OCI-LY1 (cell line): ENCODE data around the gene PDIA3.

Experiments used
- CTCF ChIP-seq: fragments of 200-600 bp; sonication (generic), shearing (Covaris generic); IDR thresholded peaks from 2 replicates; pipeline ENCODE4 v1.5.1; 2017; ENCODE audit warnings: mild to moderate bottlenecking, antibody characterized with exemption, low read length, moderate library complexity, mixed read lengths
- EZH2 ChIP-seq: fragments of 200-600 bp; sonication (generic), shearing (Covaris generic); IDR thresholded peaks from 2 replicates; pipeline ENCODE4 v1.8.0; 2017; ENCODE audit warnings: borderline replicate concordance, mixed run types, mild to moderate bottlenecking, antibody characterized with exemption, low read length, moderate library complexity, mixed read lengths

- no peak for TF ChIP-seq CTCF
- TF ChIP-seq EZH2 = no peak
Measured at GRCh38 chr15:43723151-43723550, 23.1 kb upstream of the PDIA3 start.
